Measurements from ENCODE around the gene PRKD2.
"Not testable (repeated sequence)": the region's sequence is repeated elsewhere in the genome, so short reads cannot be mapped to it uniquely, and the experiment has no call there.

PRKD2 gene

GRCh38 chr19:46628970-46629369, 87.9 kb downstream of the PRKD2 start:
- not testable (repeated sequence) for FAIRE-seq

GRCh38 chr19:46626446-46626845, 90.5 kb downstream of the PRKD2 start:
- no peak for FAIRE-seq

- FAIRE-seq: no peak
Measured at GRCh38 chr19:46625731-46626130, 91.2 kb downstream of the PRKD2 start.

- no peak for FAIRE-seq
Measured at GRCh38 chr19:46624958-46625661, 91.8 kb downstream of the PRKD2 start, which contains the start of gene PTGIR. TSS of gene PTGIR (minus strand) at chr19:46625089. CDS start at chr19:46624225, 864 bp downstream.

Measured in TTC549 (cell line).